ENCODE results near the gene MFSD11.

DNA sequence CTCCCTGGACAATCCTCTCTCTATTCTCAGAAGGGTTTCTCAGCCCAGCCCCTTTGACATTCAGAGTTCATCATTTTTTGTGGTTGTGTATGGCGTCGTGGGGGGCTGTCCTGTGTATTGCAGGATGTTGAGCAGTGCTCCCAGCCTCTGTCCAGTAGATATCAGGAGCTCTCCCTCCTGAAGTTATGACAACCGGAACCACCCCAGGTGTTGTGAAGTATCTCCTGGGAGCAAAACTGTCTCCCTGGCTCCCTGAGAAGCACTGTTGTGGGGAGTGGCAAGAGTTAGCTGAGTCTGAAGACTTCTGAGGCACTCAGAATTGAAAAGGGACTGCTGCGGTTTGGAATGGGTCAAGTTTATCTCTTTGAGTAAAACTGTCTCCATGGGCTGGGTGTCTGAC is 74.3 kb downstream of the MFSD11 start:
- TF ChIP-seq GATA3 (IDR thresholded peaks at IDR 0.05; ENCODE audit: low read depth, low read length) (no peak), GATA2 (IDR thresholded peaks at IDR 0.05; ENCODE audit: low read depth, low read length) (no peak)
